Mesendoderm (in vitro differentiated cells): ENCODE measurements around the gene YIPF3.
"Not testable (repeated sequence)": the region's sequence is repeated elsewhere in the genome, so short reads cannot be mapped to it uniquely, and the experiment has no call there.

Experiments
- DNase-seq: peaks from one replicate; pipeline ENCODE4 v3.0.0; 2013
- H2AK5ac ChIP-seq: 2 replicates; pipeline ENCODE4 v1.6.1; 2013; ENCODE audit warnings: low read length, inconsistent platforms
- H2BK120ac ChIP-seq: 2 replicates; pipeline ENCODE4 v1.6.1; 2013; ENCODE audit warnings: low read depth, mild to moderate bottlenecking, low read length, moderate library complexity, mixed read lengths
- H2BK15ac ChIP-seq: replicated peaks from 2 replicates; pipeline ENCODE4 v1.6.1; 2013; ENCODE audit warnings: low read depth, mild to moderate bottlenecking, moderate library complexity
- H2BK5ac ChIP-seq: 2 replicates; pipeline ENCODE4 v1.6.1; 2013; ENCODE audit warnings: low read length, inconsistent platforms
- H3K18ac ChIP-seq: 2 replicates; pipeline ENCODE4 v1.6.1; 2013; ENCODE audit warnings: mild to moderate bottlenecking, low read length, mixed read lengths
- H3K23ac ChIP-seq: one replicate; pipeline ENCODE4 v1.6.1; 2013; ENCODE audit warnings: low read length
- H3K27ac ChIP-seq: 2 replicates; pipeline ENCODE4 v1.5.1; 2013; ENCODE audit warnings: low read depth, mild to moderate bottlenecking, inconsistent platforms, low read length, moderate library complexity
- H3K27me3 ChIP-seq: 2 replicates; pipeline ENCODE4 v1.6.1; 2013; ENCODE audit warnings: low read length, control low read depth, mild to moderate bottlenecking, inconsistent platforms; ENCODE audit not compliant: insufficient read depth, poor library complexity
- H3K36me3 ChIP-seq: 2 replicates; pipeline ENCODE4 v1.6.1; 2013; ENCODE audit warnings: low read length, inconsistent platforms; ENCODE audit not compliant: control insufficient read depth, insufficient read depth
- H3K4ac ChIP-seq: one replicate; pipeline ENCODE4 v1.6.1; 2013; ENCODE audit warnings: low read depth, mild to moderate bottlenecking, low read length, moderate library complexity
- H3K4me1 ChIP-seq: 2 replicates; pipeline ENCODE4 v1.6.1; 2013; ENCODE audit warnings: low read depth, low read length, inconsistent platforms; ENCODE audit not compliant: control insufficient read depth
- H3K4me2 ChIP-seq: 2 replicates; pipeline ENCODE4 v1.6.1; 2013; ENCODE audit warnings: low read length
- H3K4me3 ChIP-seq: 2 replicates; pipeline ENCODE4 v1.5.1; 2013; ENCODE audit warnings: mild to moderate bottlenecking, low read length
- H3K56ac ChIP-seq: one replicate; pipeline ENCODE4 v1.6.1; 2013; ENCODE audit warnings: low read length
- H3K79me1 ChIP-seq: 2 replicates; pipeline ENCODE4 v1.6.1; 2013; ENCODE audit warnings: low read length, inconsistent platforms
- H3K79me2 ChIP-seq: 2 replicates; pipeline ENCODE4 v1.6.1; 2013; ENCODE audit warnings: mild to moderate bottlenecking, low read length; ENCODE audit not compliant: control insufficient read depth, insufficient read depth
- H3K9ac ChIP-seq: 2 replicates; pipeline ENCODE4 v1.6.1; 2013; ENCODE audit warnings: low read length, inconsistent platforms
- H4K5ac ChIP-seq: one replicate; pipeline ENCODE4 v1.6.1; 2013; ENCODE audit warnings: low read length
- H4K8ac ChIP-seq: one replicate; pipeline ENCODE4 v1.6.1; 2013; ENCODE audit warnings: low read depth, mild to moderate bottlenecking, control low read depth, low read length, moderate library complexity
- WGBS: extraction: QIAGEN DNeasy Blood & Tissue Kit; methylation state at CpG from one replicate; pipeline ENCODE4 v1.1.7; 2013; ENCODE audit warnings: low lambda C conversion rate, missing lambda C conversion rate; ENCODE audit not compliant: insufficient coverage; ENCODE audit errors: extremely low coverage; 5-methylcytosine and 5-hydroxymethylcytosine counted together

Gene YIPF3

GRCh38 chr6:43468748-43469681, 47.7 kb downstream of the YIPF3 start:
- no peak overlapping the region for H3K4me3 ChIP-seq
- no CpG with 5 or more reads among the region's 13 CpGs for WGBS
- no peaks in the 10 kb centered on the region for H3K79me1 ChIP-seq
- no peak overlapping the region for H4K5ac ChIP-seq
- H4K8ac ChIP-seq: no peak overlapping the region
- no peak overlapping the region for H2BK5ac ChIP-seq
- no peak overlapping the region for H3K18ac ChIP-seq
- no peak overlapping the region for H3K4me2 ChIP-seq
- H3K79me2 ChIP-seq: no peaks in the 10 kb centered on the region
- no peak overlapping the region for H3K4ac ChIP-seq
- H3K56ac ChIP-seq: peak overlapping the region; percentile 68
- no peak overlapping the region for H3K23ac ChIP-seq
- no peaks in the 10 kb centered on the region for H3K27me3 ChIP-seq
- H2BK120ac ChIP-seq: no peak overlapping the region
- H3K27ac ChIP-seq: no peak overlapping the region
- H3K9ac ChIP-seq: no peak overlapping the region
- no peak overlapping the region for H2AK5ac ChIP-seq
- no peaks in the 10 kb centered on the region for H3K36me3 ChIP-seq
- DNase-seq: peak; percentile 58
- peaks cover 3% of the 10 kb centered on the region for H3K4me1 ChIP-seq
- H2BK15ac ChIP-seq: no peak overlapping the region

- peak overlapping the region; percentile 25 for H3K56ac ChIP-seq
- no peaks in the 10 kb centered on the region for H3K79me2 ChIP-seq
- H4K5ac ChIP-seq: no peak overlapping the region
- H3K4me3 ChIP-seq: no peak overlapping the region
- H4K8ac ChIP-seq: no peak overlapping the region
- no peaks in the 10 kb centered on the region for H3K36me3 ChIP-seq
- no CpG with 5 or more reads among the region's 4 CpGs for WGBS
- H3K4ac ChIP-seq: no peak overlapping the region
- no peak overlapping the region for H3K27ac ChIP-seq
- no peak overlapping the region for H3K4me2 ChIP-seq
- no peak overlapping the region for H2BK120ac ChIP-seq
- H3K4me1 ChIP-seq: peaks cover 3% of the 10 kb centered on the region
- H2BK5ac ChIP-seq: no peak overlapping the region
- H2BK15ac ChIP-seq: no peak overlapping the region
- no peak for DNase-seq
- no peak overlapping the region for H3K9ac ChIP-seq
- H3K79me1 ChIP-seq: no peaks in the 10 kb centered on the region
- no peak overlapping the region for H3K18ac ChIP-seq
- H2AK5ac ChIP-seq: no peak overlapping the region
- H3K23ac ChIP-seq: no peak overlapping the region
- no peaks in the 10 kb centered on the region for H3K27me3 ChIP-seq
Observed at GRCh38 chr6:43468240-43468639, 48.5 kb downstream of the YIPF3 start.

- H3K9ac ChIP-seq: no peak overlapping the region
- H4K5ac ChIP-seq: no peak overlapping the region
- H3K27ac ChIP-seq: no peak overlapping the region
- H3K27me3 ChIP-seq: no peaks in the 10 kb centered on the region
- H3K18ac ChIP-seq: no peak overlapping the region
- H2BK5ac ChIP-seq: no peak overlapping the region
- H2BK120ac ChIP-seq: no peak overlapping the region
- DNase-seq: peak; percentile 64
- H3K36me3 ChIP-seq: no peaks in the 10 kb centered on the region
- no peak overlapping the region for H3K4ac ChIP-seq
- H3K56ac ChIP-seq: peak overlapping the region; percentile 42
- no peaks in the 10 kb centered on the region for H3K79me2 ChIP-seq
- H4K8ac ChIP-seq: no peak overlapping the region
- H3K4me2 ChIP-seq: no peak overlapping the region
- H3K79me1 ChIP-seq: no peaks in the 10 kb centered on the region
- H3K4me1 ChIP-seq: peaks cover 3% of the 10 kb centered on the region
- H2BK15ac ChIP-seq: no peak overlapping the region
- no peak overlapping the region for H3K4me3 ChIP-seq
- no peak overlapping the region for H3K23ac ChIP-seq
- no CpG with 5 or more reads among the region's 4 CpGs for WGBS
- H2AK5ac ChIP-seq: no peak overlapping the region
Observed at GRCh38 chr6:43467752-43468151, 49.0 kb downstream of the YIPF3 start.

- not testable (repeated sequence) for H3K4me3 ChIP-seq, H3K36me3 ChIP-seq, DNase-seq, H2BK15ac ChIP-seq, H3K27ac ChIP-seq, H3K4me2 ChIP-seq, H3K18ac ChIP-seq, H3K23ac ChIP-seq, H3K27me3 ChIP-seq, H3K4ac ChIP-seq, H3K79me1 ChIP-seq, H4K8ac ChIP-seq, H3K56ac ChIP-seq, H2BK120ac ChIP-seq, H2BK5ac ChIP-seq, H4K5ac ChIP-seq, H3K79me2 ChIP-seq, H3K9ac ChIP-seq, H3K4me1 ChIP-seq, H2AK5ac ChIP-seq
- WGBS: no CpG with 5 or more reads among the region's 5 CpGs
Observed at GRCh38 chr6:43467265-43467664, 49.5 kb downstream of the YIPF3 start.

- Histone ChIP-seq H3K4me2 (no peak overlapping the region), H4K8ac (no peak overlapping the region), H2BK15ac (no peak overlapping the region), H3K4me1 (peaks cover 3% of the 10 kb centered on the region), H3K27me3 (no peaks in the 10 kb centered on the region), H2AK5ac (no peak overlapping the region), H3K4ac (no peak overlapping the region), H3K36me3 (no peaks in the 10 kb centered on the region), H3K4me3 (no peak overlapping the region), H3K18ac (no peak overlapping the region), H3K9ac (no peak overlapping the region), H3K79me1 (no peaks in the 10 kb centered on the region), H2BK5ac (no peak overlapping the region), H3K23ac (no peak overlapping the region), H3K27ac (no peak overlapping the region), H3K79me2 (no peaks in the 10 kb centered on the region), H2BK120ac (no peak overlapping the region), H4K5ac (no peak overlapping the region), H3K56ac (no peak overlapping the region)
- no peak for DNase-seq
- no CpG with 5 or more reads among the region's 2 CpGs for WGBS
Observed at GRCh38 chr6:43465948-43466347, 50.8 kb downstream of the YIPF3 start.
